Stomach (tissue), 19 donors: ENCODE measurements around the gene ZNF143. TPM values are rescaled to one million over a fixed set of nuclear protein-coding genes. Genes with fewer than 3 reads are reported as not detected.

Source experiments
- DNase-seq, 2 donors: peaks; one replicate each; pipeline versions ENCODE4 v3.0.0 to v3.0.0-alpha.2; 2013 to 2019
- H3K27ac ChIP-seq, 5 donors: fragments of 200-600 bp in 4 of 5; sonication (generic) in 4 of 5; one replicate each; pipeline ENCODE4 v1.5.1; 2013 to 2019; ENCODE audit warnings: mild to moderate bottlenecking in 1 of 5, moderate library complexity in 1 of 5
- H3K27me3 ChIP-seq, 3 donors: fragments of 200-600 bp; sonication (generic); one replicate each; pipeline ENCODE4 v1.5.1; 2017 to 2019; ENCODE audit warnings: mixed run types in 1 of 3
- H3K36me3 ChIP-seq, 4 donors: fragments of 200-600 bp; sonication (generic); 1 replicate in 3 of 4; 2 replicates in 1 of 4; pipeline ENCODE4 v1.5.1; 2016 to 2019
- H3K4me1 ChIP-seq, 4 donors: fragments of 200-600 bp; sonication (generic); one replicate each; pipeline ENCODE4 v1.5.1; 2016 to 2019
- H3K4me3 ChIP-seq, 4 donors: fragments of 200-600 bp; sonication (generic) in 3 of 4; one replicate each; pipeline ENCODE4 v1.5.1; 2016 to 2019; ENCODE audit warnings: mild to moderate bottlenecking in 1 of 4
- H3K9me3 ChIP-seq, 4 donors: fragments of 200-600 bp; sonication (generic); one replicate each; pipeline ENCODE4 v1.5.1; 2016 to 2019
- CTCF ChIP-seq, 7 experiments: fragments of 450-650 bp in 4 of 7; fragments of 200-600 bp in 3 of 7; sonication (generic) in 3 of 7; IDR thresholded peaks; one replicate each; pipeline ENCODE4 v1.5.1; 2016 to 2019; ENCODE audit warnings: antibody characterized with exemption in 7 of 7, control low read depth in 2 of 7, mild to moderate bottlenecking in 1 of 7
- EP300 ChIP-seq: sonication (generic); formaldehyde crosslinking; IDR thresholded peaks from one replicate; pipeline ENCODE4 v1.6.1; 2017; ENCODE audit warnings: antibody characterized with exemption
- POLR2A ChIP-seq, 4 donors: fragments of 450-650 bp; IDR thresholded peaks; one replicate each; pipeline ENCODE4 v1.6.1; 2016; ENCODE audit warnings: antibody characterized with exemption in 4 of 4, control low read depth in 2 of 4, mild to moderate bottlenecking in 1 of 4, moderate library complexity in 1 of 4
- POLR2AphosphoS5 ChIP-seq, 3 donors: sonication (generic); formaldehyde crosslinking; IDR thresholded peaks; one replicate each; pipeline ENCODE4 v1.6.1; 2016; ENCODE audit warnings: antibody characterized with exemption in 3 of 3
- WGBS, 5 donors: extraction: QIAGEN DNeasy Blood & Tissue Kit in 3 of 5; methylation state at CpG; one replicate each; pipeline versions ENCODE4 v1.1.5 to v1.1.7; 2013 to 2018; 5-methylcytosine and 5-hydroxymethylcytosine counted together
- intact Hi-C: fragments of 100-400 bp; cut with DNase I; formaldehyde crosslinking; loops from one replicate; pipeline ENCODE4 v1.15.1; 2023; ENCODE audit warnings: low total_unique reads
- long read RNA-seq, 10 donors: transcript quantifications; one replicate each; lab custom pipeline, GENCODE V29; 2026
- polyA plus RNA-seq, 3 donors: library from polyadenylated mRNA; stranded (reverse); fragments of 200-250 nt; gene quantifications; one replicate each; pipeline ENCODE4 v1.2.3, GENCODE V29; 2013
- total RNA-seq, 5 donors: library from RNA; depleted of rRNA; stranded (reverse); fragments of >200 nt; gene quantifications; one replicate each; pipeline versions ENCODE4 v1.1.0 to v1.2.3, GENCODE V29; 2014 to 2016
- donor health status: healthy with polysubstance abuse.
- donor health status: Bipolar disorder and iron deficiency.
- donor health status: healthy.

The ZNF143 gene
- total RNA-seq (100 to 1,000 TPM in 1 of 5 donors, 10 to 100 TPM in 3, 1 to 10 TPM in 1; 4.1 to 110 (median 22.8) TPM), polyA plus RNA-seq (10 to 100 TPM; 10.1 to 17.6 (median 13.2) TPM)
- long read RNA-seq, donor 1, partial matches to known transcripts, result 0 of 1 reads
- long read RNA-seq, donor 1, other reads (novel, unspliced or antisense), result 0 of 1 reads
- long read RNA-seq, donor 2, result 0 reads
- long read RNA-seq, donor 3, partial matches to known transcripts, result 0 of 3 reads
- long read RNA-seq, donor 3, other reads (novel, unspliced or antisense), result 0 of 3 reads
- long read RNA-seq, donor 4, result 0 reads
- long read RNA-seq, donor 5, partial matches to known transcripts, result 0 of 1 reads
- long read RNA-seq, donor 5, other reads (novel, unspliced or antisense), result 0 of 1 reads
- long read RNA-seq, donor 6, partial matches to known transcripts, result 0 of 3 reads
- long read RNA-seq, donor 6, other reads (novel, unspliced or antisense), result 0 of 3 reads
- long read RNA-seq, donor 7, partial matches to known transcripts, result 0 of 2 reads
- long read RNA-seq, donor 7, other reads (novel, unspliced or antisense), result 0 of 2 reads
- long read RNA-seq, donor 8, partial matches to known transcripts, result 0 of 1 reads
- long read RNA-seq, donor 8, other reads (novel, unspliced or antisense), result 0 of 1 reads
- long read RNA-seq, donor 9, partial matches to known transcripts, result 0 of 2 reads
- long read RNA-seq, donor 9, other reads (novel, unspliced or antisense), result 0 of 2 reads
- long read RNA-seq, donor 10, result 0 reads

GRCh38 chr11:9460322-9461062, at the start of gene ZNF143:
TSS of gene ZNF143 (plus strand) at chr11:9461012. CDS start at chr11:9471309, 10,297 bp downstream.
- Histone ChIP-seq H3K27ac (peak within 1 kb of the TSS; percentile 99 to 100 (median 100)), H3K36me3 (no peaks in the 10 kb centered on the region), H3K9me3 (no peaks in the 10 kb centered on the region), H3K27me3 (no peaks in the 10 kb centered on the region), H3K4me1 (peaks cover 13 to 33% (median 25%) of the 10 kb centered on the region in 4 donors), H3K4me3 (peak within 1 kb of the TSS; percentile 53 to 93 (median 70))
- peak; percentile 100 for DNase-seq
- WGBS, 5 donors, result 0 to 1% (median 0%) methylated on average over 30 to 45 of the region's 45 CpGs
- TF ChIP-seq EP300 (peak; percentile 11), CTCF (IDR thresholded peaks at IDR 0.05) (peak in 2 of 7 experiments; percentile 34 to 45), POLR2AphosphoS5 (IDR thresholded peaks at IDR 0.05) (peak; percentile 95 to 99 (median 98)), POLR2A (IDR thresholded peaks at IDR 0.05) (peak in 2 of 4 donors; percentile 96 to 97)
- intact Hi-C loops, result no loop called here

- Histone ChIP-seq H3K36me3 (peaks cover 54 to 100% (median 100%) of the 10 kb centered on the region in 4 donors), H3K9me3 (no peaks in the 10 kb centered on the region), H3K27ac (no peak overlapping the region), H3K27me3 (no peaks in the 10 kb centered on the region), H3K4me3 (no peak overlapping the region), H3K4me1 (no peaks in the 10 kb centered on the region)
- TF ChIP-seq CTCF (IDR thresholded peaks at IDR 0.05), result no peak
- TF ChIP-seq POLR2AphosphoS5 (IDR thresholded peaks at IDR 0.05), result no peak
- WGBS, 5 donors, result 33 to 63% (median 54%) methylated on average over 1 of the region's 1 CpG
- no peak for DNase-seq
- intact Hi-C loops, result no loop called here
These were observed 32.1 kb upstream of the ZNF143 start for GRCh38 chr11:9428706-9429105.

GRCh38 chr11:9438611-9439010, 22.2 kb upstream of the ZNF143 start:
- no peak for TF ChIP-seq POLR2AphosphoS5 (IDR thresholded peaks at IDR 0.05)
- no peak for TF ChIP-seq POLR2A (IDR thresholded peaks at IDR 0.05)
- no peak for TF ChIP-seq EP300
- no peak for TF ChIP-seq CTCF (IDR thresholded peaks at IDR 0.05)
- Histone ChIP-seq H3K36me3 (peaks cover 83 to 100% (median 100%) of the 10 kb centered on the region in 4 donors), H3K4me1 (no peaks in the 10 kb centered on the region), H3K4me3 (no peak overlapping the region), H3K27ac (no peak overlapping the region), H3K27me3 (no peaks in the 10 kb centered on the region), H3K9me3 (no peaks in the 10 kb centered on the region)
- DNase-seq, result no peak
- WGBS, 5 donors, result 82 to 96% (median 88%) methylated on average over 4 of the region's 4 CpGs
- intact Hi-C loops, result no loop called here

- TF ChIP-seq EP300 (no peak), CTCF (IDR thresholded peaks at IDR 0.05) (no peak), POLR2AphosphoS5 (IDR thresholded peaks at IDR 0.05) (no peak), POLR2A (IDR thresholded peaks at IDR 0.05) (no peak)
- WGBS, 5 donors, result 72 to 81% (median 77%) methylated on average over 4 of the region's 4 CpGs
These were observed 14.6 kb upstream of the ZNF143 start for GRCh38 chr11:9446230-9446629.

More at GRCh38 chr11:9446230-9446629, 14.6 kb upstream of the ZNF143 start:
- Histone ChIP-seq H3K4me3 (no peak overlapping the region), H3K4me1 (no peaks in the 10 kb centered on the region), H3K9me3 (peaks cover 0 to 2% (median 0%) of the 10 kb centered on the region in 4 donors), H3K27me3 (no peaks in the 10 kb centered on the region), H3K36me3 (peaks cover 32 to 66% (median 62%) of the 10 kb centered on the region in 4 donors), H3K27ac (no peak overlapping the region)
- intact Hi-C loops, result no loop called here
- DNase-seq, result no peak
